Thyroid gland (tissue), 4 donors: ENCODE measurements around the gene FAM221B. TPM values are rescaled to one million over a fixed set of nuclear protein-coding genes. Genes with fewer than 3 reads are reported as not detected.
A peak's percentile ranks its signal among the peaks of the same experiment; 100 is the strongest.

Experiments used
- DNase-seq, 2 donors: peaks; one replicate each; pipeline ENCODE4 v3.0.0-alpha.2; 2019
- H3K27ac ChIP-seq, 3 donors: fragments of 200-600 bp; sonication (generic); 1 replicate in 2 of 3; 2 replicates in 1 of 3; pipeline ENCODE4 v1.5.1; 2016 to 2019; ENCODE audit warnings: mild to moderate bottlenecking in 1 of 3, moderate library complexity in 1 of 3
- H3K27me3 ChIP-seq: fragments of 200-600 bp; sonication (generic); one replicate; pipeline ENCODE4 v1.5.1; 2019
- H3K36me3 ChIP-seq, 2 donors: fragments of 200-600 bp; sonication (generic); one replicate each; pipeline ENCODE4 v1.5.1; 2016 to 2019
- H3K4me1 ChIP-seq, 2 donors: fragments of 200-600 bp; sonication (generic); one replicate each; pipeline ENCODE4 v1.5.1; 2017 to 2019
- H3K4me3 ChIP-seq, 3 donors: fragments of 200-600 bp; sonication (generic); replicated peaks in 1 of 3; 1 replicate in 2 of 3; 2 replicates in 1 of 3; pipeline ENCODE4 v1.5.1; 2016; ENCODE audit warnings: mild to moderate bottlenecking in 1 of 3
- H3K9me3 ChIP-seq: fragments of 200-600 bp; sonication (generic); one replicate; pipeline ENCODE4 v1.5.1; 2017
- POLR2A ChIP-seq, 2 donors: fragments of 450-650 bp; IDR thresholded peaks; one replicate each; pipeline ENCODE4 v1.6.1; 2017; ENCODE audit warnings: antibody characterized with exemption in 2 of 2, mild to moderate bottlenecking in 2 of 2, moderate library complexity in 1 of 2
- WGBS, 2 donors: methylation state at CpG; one replicate each; pipeline ENCODE4 v1.1.5; 2017; 5-methylcytosine and 5-hydroxymethylcytosine counted together
- intact Hi-C: fragments of 100-400 bp; cut with DNase I; formaldehyde crosslinking; loops from one replicate; pipeline ENCODE4 v1.15.1; 2023
- total RNA-seq, 4 donors: library from RNA; depleted of rRNA; stranded (reverse); fragments of >200 nt; gene quantifications; one replicate each; pipeline ENCODE4 v1.2.3, GENCODE V29; 2016
- TF ChIP-seq, protein P1 (sequence below), 6 experiments: fragments of 200-600 bp in 3 of 6; fragments of 450-650 bp in 3 of 6; sonication (generic) in 3 of 6; IDR thresholded peaks; one replicate each; pipeline ENCODE4 v1.5.1; 2016 to 2019; ENCODE audit warnings: antibody characterized with exemption in 6 of 6, mild to moderate bottlenecking in 2 of 6, inconsistent platforms in 1 of 6, moderate library complexity in 1 of 6

The FAM221B gene
- total RNA-seq, 4 donors from 2014 or later = not detected

DNA sequence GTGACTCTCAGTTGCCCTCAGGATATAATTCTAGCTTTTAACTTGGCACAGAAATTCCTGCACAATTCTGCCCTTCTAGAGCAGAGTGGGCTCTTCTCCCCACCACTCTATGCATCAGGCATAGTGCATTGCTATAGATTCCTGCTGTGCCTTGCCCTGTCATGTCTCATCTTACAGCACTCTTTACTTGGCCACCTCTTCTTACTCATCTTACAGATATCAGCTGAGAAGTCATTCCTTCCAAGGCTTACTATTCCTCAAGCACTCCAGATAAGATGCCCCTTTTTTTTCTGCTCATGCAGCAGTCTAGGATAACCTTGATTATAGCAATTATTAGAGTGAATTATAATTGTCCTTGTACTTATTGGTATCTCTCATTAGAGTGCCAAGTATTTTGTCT is 5.6 kb downstream of the FAM221B start:
- Histone ChIP-seq H3K36me3 (no peaks in the 10 kb centered on the region), H3K4me1 (no peaks in the 10 kb centered on the region), H3K4me3 (no peak overlapping the region), H3K9me3 (no peaks in the 10 kb centered on the region), H3K27me3 (no peaks in the 10 kb centered on the region), H3K27ac (no peak overlapping the region)
- TF ChIP-seq, protein P1, sequence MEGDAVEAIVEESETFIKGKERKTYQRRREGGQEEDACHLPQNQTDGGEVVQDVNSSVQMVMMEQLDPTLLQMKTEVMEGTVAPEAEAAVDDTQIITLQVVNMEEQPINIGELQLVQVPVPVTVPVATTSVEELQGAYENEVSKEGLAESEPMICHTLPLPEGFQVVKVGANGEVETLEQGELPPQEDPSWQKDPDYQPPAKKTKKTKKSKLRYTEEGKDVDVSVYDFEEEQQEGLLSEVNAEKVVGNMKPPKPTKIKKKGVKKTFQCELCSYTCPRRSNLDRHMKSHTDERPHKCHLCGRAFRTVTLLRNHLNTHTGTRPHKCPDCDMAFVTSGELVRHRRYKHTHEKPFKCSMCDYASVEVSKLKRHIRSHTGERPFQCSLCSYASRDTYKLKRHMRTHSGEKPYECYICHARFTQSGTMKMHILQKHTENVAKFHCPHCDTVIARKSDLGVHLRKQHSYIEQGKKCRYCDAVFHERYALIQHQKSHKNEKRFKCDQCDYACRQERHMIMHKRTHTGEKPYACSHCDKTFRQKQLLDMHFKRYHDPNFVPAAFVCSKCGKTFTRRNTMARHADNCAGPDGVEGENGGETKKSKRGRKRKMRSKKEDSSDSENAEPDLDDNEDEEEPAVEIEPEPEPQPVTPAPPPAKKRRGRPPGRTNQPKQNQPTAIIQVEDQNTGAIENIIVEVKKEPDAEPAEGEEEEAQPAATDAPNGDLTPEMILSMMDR (IDR thresholded peaks at IDR 0.05) = no peak
- TF ChIP-seq POLR2A (IDR thresholded peaks at IDR 0.05) = no peak
- no peak for DNase-seq
- intact Hi-C loops = loop anchor here (5.0 to 10.0 kb wide), 2 partner anchors 78 to 176 kb away; partner anchors contain the start of genes GBA2 and RGP1

DNA sequence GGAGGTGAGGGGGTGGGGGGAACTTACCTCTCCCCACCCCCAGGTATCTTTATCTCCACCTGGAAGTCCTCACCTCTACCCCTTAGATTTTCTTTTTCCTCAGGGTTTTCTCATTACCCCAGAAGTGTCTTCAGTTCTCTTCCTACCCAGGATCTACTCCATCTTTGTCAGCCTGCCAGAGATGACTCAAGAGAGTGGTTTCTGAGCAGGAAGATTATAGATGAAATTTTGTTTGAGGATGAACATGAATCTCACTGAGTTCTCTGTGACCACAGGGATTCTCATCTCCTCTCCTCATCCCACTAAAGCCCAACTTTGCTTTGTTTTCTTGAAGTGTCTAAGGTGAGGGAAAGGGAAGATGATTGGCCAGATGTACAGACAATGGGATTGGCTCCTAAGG is 8.5 kb downstream of the FAM221B start:
- no peak for TF ChIP-seq POLR2A (IDR thresholded peaks at IDR 0.05)
- TF ChIP-seq, protein P1 (IDR thresholded peaks at IDR 0.05) = no peak

DNA sequence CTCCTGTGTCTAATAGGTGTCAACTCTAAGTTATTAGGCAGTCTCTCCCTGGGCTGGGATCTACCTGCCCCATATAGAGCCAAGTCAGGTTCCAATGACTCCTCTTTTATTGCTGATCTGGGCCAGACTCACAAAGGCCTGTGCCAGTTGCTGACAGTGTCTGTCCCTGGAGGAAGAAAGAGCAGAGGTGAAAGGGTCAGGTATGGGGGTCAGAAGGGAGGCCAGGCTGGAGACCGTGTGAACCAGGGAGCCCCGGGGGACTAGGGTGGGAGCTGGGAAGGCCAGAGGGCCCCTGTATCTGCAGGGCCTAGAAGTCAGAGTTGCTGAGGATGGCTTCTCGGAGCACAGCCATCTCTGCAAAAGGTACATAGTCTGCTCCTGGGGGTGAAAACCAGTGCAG is 10.2 kb downstream of the FAM221B start:
- 86 to 94% methylated on average over 3 of the region's 3 CpGs for WGBS, 2 donors
- no peak overlapping the region for H3K27ac ChIP-seq
- H3K9me3 ChIP-seq = no peaks in the 10 kb centered on the region
- no peak overlapping the region for H3K4me3 ChIP-seq
- DNase-seq = no peak
- H3K4me1 ChIP-seq = peaks cover 8 to 11% of the 10 kb centered on the region in 2 donors
- no peaks in the 10 kb centered on the region for H3K27me3 ChIP-seq
- no peak for TF ChIP-seq POLR2A (IDR thresholded peaks at IDR 0.05)
- TF ChIP-seq, protein P1 (IDR thresholded peaks at IDR 0.05) = no peak
- intact Hi-C loops = no loop called here
- H3K36me3 ChIP-seq = no peaks in the 10 kb centered on the region

More for the DNA sequence above, 8.5 kb downstream of the FAM221B start:
- no peak for DNase-seq
- Histone ChIP-seq H3K4me3 (no peak overlapping the region), H3K27ac (no peak overlapping the region), H3K4me1 (no peaks in the 10 kb centered on the region), H3K27me3 (no peaks in the 10 kb centered on the region), H3K36me3 (no peaks in the 10 kb centered on the region), H3K9me3 (no peaks in the 10 kb centered on the region)
- intact Hi-C loops = loop anchor here (5.0 to 10.0 kb wide), 2 partner anchors 75 to 173 kb away; partner anchors contain the start of genes GBA2 and RGP1

DNA sequence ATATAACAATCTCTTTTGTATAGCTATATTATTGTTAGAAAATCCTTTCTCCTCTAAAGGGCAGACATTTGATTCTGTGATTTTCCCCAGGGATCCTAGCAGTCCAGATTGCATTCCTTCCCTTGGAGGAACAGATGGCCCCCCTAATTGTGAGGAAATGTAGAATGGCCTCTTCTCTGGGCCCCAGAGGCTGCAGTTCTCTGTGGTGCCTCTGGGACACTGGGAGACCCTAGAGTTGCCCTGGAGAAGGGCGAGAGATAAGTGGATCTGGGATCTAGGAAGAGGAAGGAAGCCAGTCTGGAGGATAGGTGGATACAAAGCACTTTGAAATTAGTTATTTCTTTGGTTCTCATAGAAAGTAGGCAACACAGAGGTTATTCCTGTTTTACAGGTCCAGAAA is 11.8 kb downstream of the FAM221B start:
- H3K9me3 ChIP-seq = no peaks in the 10 kb centered on the region
- no peaks in the 10 kb centered on the region for H3K36me3 ChIP-seq
- DNase-seq = no peak
- H3K4me1 ChIP-seq = peaks cover 17 to 24% of the 10 kb centered on the region in 2 donors
- 71 to 77% methylated on average over 1 of the region's 1 CpG for WGBS, 2 donors
- intact Hi-C loops = no loop called here
- H3K27ac ChIP-seq = no peak overlapping the region
- no peaks in the 10 kb centered on the region for H3K27me3 ChIP-seq
- no peak overlapping the region for H3K4me3 ChIP-seq
- TF ChIP-seq, protein P1 (IDR thresholded peaks at IDR 0.05) = no peak
- TF ChIP-seq POLR2A (IDR thresholded peaks at IDR 0.05) = no peak

DNA sequence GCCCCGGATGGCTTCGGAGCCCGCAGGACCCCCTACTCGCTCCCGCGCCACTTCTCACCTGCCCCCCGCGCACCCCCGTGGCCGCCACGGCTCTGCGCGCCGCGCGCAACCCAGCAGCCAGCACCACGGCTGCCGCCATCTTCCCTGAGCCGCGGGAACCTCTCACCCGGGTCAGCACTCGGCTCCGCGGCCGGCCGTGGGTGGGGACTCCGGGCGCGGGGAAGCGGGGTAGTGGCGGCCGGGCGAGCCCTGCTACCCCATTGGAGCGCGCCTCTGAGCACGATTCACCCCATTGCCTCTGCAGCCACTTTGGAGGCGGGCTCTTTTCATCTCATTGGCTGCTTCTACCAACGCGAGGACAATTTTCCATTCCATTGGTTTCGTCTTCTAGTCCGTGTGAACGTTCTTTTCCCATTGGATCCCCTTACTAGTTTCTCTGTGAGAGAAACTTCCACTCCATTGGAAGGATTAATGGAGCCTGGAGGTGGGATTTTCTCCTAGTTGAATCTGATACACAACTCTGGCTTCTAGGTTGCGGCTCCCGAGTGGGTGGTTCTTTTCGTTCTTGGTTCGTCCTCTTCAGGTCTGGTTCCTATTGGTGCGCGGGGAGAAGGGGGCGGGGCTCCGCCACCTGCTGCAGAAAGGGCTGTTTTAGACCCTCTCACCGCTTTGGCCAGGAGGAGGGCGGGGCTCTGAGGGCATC is 13.5 kb downstream of the FAM221B start, which contains the start of gene HINT2:
TSS of gene HINT2 (minus strand) at position 202 of the 703 bp plus-strand sequence. CDS start at position 139, 63 bp downstream.
- H3K4me3 ChIP-seq = peak within 1 kb of the TSS; percentile 73 to 99 (median 93)
- intact Hi-C loops = no loop called here
- no peaks in the 10 kb centered on the region for H3K36me3 ChIP-seq
- no peaks in the 10 kb centered on the region for H3K27me3 ChIP-seq
- WGBS, 2 donors = 0% methylated on average over 18 to 28 of the region's 52 CpGs
- H3K27ac ChIP-seq = peak within 1 kb of the TSS; percentile 95 to 99 (median 97)
- peak; percentile 99 to 100 for DNase-seq
- TF ChIP-seq POLR2A (IDR thresholded peaks at IDR 0.05) = peak; percentile 6 to 93
- TF ChIP-seq, protein P1 (IDR thresholded peaks at IDR 0.05) = no peak
- H3K9me3 ChIP-seq = no peaks in the 10 kb centered on the region
- peaks cover 22 to 32% of the 10 kb centered on the region in 2 donors for H3K4me1 ChIP-seq
